CD4-positive, alpha-beta T cell treated with Interleukin-21 for 1 hour (primary cell): ENCODE measurements around the gene GRXCR1.

Source experiments
- DNase-seq: peaks from one replicate; pipeline ENCODE4 v3.0.0-alpha.2; 2020

Gene GRXCR1

GRCh38 chr4:42942216-42942615 is 49.7 kb downstream of the GRXCR1 start:
- DNase-seq = no peak

- DNase-seq = no peak
Observed at GRCh38 chr4:42945874-42946273, 53.4 kb downstream of the GRXCR1 start.

GRCh38 chr4:42953321-42953720 is 60.8 kb downstream of the GRXCR1 start:
- DNase-seq = no peak

- DNase-seq = no peak
Observed at GRCh38 chr4:42954963-42955669, 62.6 kb downstream of the GRXCR1 start.

- no peak for DNase-seq
Observed at GRCh38 chr4:42955746-42956505, 63.4 kb downstream of the GRXCR1 start.

- DNase-seq = no peak
Observed at GRCh38 chr4:42965326-42965725, 72.8 kb downstream of the GRXCR1 start.

GRCh38 chr4:42985976-42986375 is 93.5 kb downstream of the GRXCR1 start:
- no peak for DNase-seq

GRCh38 chr4:42995343-42995944 is 102.9 kb downstream of the GRXCR1 start:
- DNase-seq = no peak

- no peak for DNase-seq
Observed at GRCh38 chr4:43008793-43009192, 116.3 kb downstream of the GRXCR1 start.

- no peak for DNase-seq
Observed at GRCh38 chr4:43014256-43014655, 121.7 kb downstream of the GRXCR1 start.

- no peak for DNase-seq
Observed at GRCh38 chr4:43041632-43042031, 149.1 kb downstream of the GRXCR1 start.

GRCh38 chr4:43047058-43047457 is 154.5 kb downstream of the GRXCR1 start:
- DNase-seq = no peak

- no peak for DNase-seq
Observed at GRCh38 chr4:43048570-43048969, 156.1 kb downstream of the GRXCR1 start.

GRCh38 chr4:43049326-43049725 is 156.8 kb downstream of the GRXCR1 start:
- no peak for DNase-seq

GRCh38 chr4:43066415-43066814 is 173.9 kb downstream of the GRXCR1 start:
- no peak for DNase-seq

GRCh38 chr4:43071069-43071468 is 178.6 kb downstream of the GRXCR1 start:
- no peak for DNase-seq
